HepG2 (cell line): ENCODE measurements around the gene PRSS33. TPM values are rescaled to one million over a fixed set of nuclear protein-coding genes. Genes with fewer than 3 reads are reported as not detected.

Experiments
- ATAC-seq: fragments of 200-7000 bp; cut with Tn5 transposase; 3 replicates; pipeline ENCODE4 v1.9.1; 2020; ENCODE audit warnings: mild to moderate bottlenecking, moderate library complexity
- BruUV-seq: library from RNA; stranded (reverse); fragments of 400-500 nt; replicated peaks from 2 replicates; lab custom pipeline; 2021; lab: Mats Ljungman, UMichigan
- CTCF ChIA-PET: fragments of 300-600 bp; formaldehyde crosslinking; extraction: SDS; loops from one replicate; lab custom pipeline; 2021; ENCODE audit warnings: low total read pairs, inconsistent platforms, low intra/inter-chr PET ratio; lab: Yijun Ruan, JAX
- POLR2A ChIA-PET: fragments of 350-600 bp; sonication (Branson Sonifier 250); formaldehyde crosslinking; loops from one replicate; lab custom pipeline; 2020; ENCODE audit warnings: antibody characterized with exemption, inconsistent platforms; lab: Yijun Ruan, JAX
- DNase-seq: peaks from one replicate; pipeline ENCODE4 v3.0.0-alpha.2; 2015; ENCODE audit warnings: low spot score
- FAIRE-seq: peaks from 3 replicates; lab custom pipeline; 2011; peaks lifted over from hg19 to GRCh38; lab: Jason Lieb, UNC
- H2AFZ ChIP-seq: one replicate; pipeline ENCODE4 v1.6.1; 2011; ENCODE audit warnings: low read length, inconsistent platforms
- H3K27ac ChIP-seq: fragments of 300-600 bp; 3 replicates; pipeline ENCODE4 v1.8.0; 2011; ENCODE audit warnings: mixed run types, mild to moderate bottlenecking, mixed read lengths, low read length, inconsistent platforms; ENCODE audit not compliant: insufficient read depth; ENCODE audit errors: extremely low read length
- H3K27me3 ChIP-seq, 2 experiments: fragments of 200-600 bp in 1 of 2; 2 replicates in 1 of 2; 3 replicates in 1 of 2; pipeline versions ENCODE4 v1.6.0 to v1.8.0; 2011; ENCODE audit warnings: low read length in 2 of 2, mild to moderate bottlenecking in 2 of 2, moderate library complexity in 2 of 2, inconsistent platforms in 1 of 2; ENCODE audit not compliant: insufficient read depth in 2 of 2, control insufficient read depth in 1 of 2
- H3K36me3 ChIP-seq, 2 experiments: fragments of 200-600 bp in 1 of 2; replicated peaks in 1 of 2; 2 replicates in 1 of 2; 3 replicates in 1 of 2; pipeline versions ENCODE4 v1.5.1 to v1.8.0; 2011; ENCODE audit warnings: low read length in 2 of 2, inconsistent platforms in 1 of 2; ENCODE audit not compliant: insufficient read depth in 2 of 2, control insufficient read depth in 1 of 2
- H3K4me1 ChIP-seq: 2 replicates; pipeline ENCODE4 v1.5.1; 2012; ENCODE audit warnings: low read length, inconsistent platforms; ENCODE audit not compliant: insufficient read depth
- H3K4me2 ChIP-seq: 2 replicates; pipeline ENCODE4 v1.6.0; 2011; ENCODE audit warnings: low read depth, low read length, inconsistent platforms
- H3K4me3 ChIP-seq, 3 experiments: fragments of 200-600 bp in 1 of 3; sonication (generic), shearing (Covaris generic) in 1 of 3; replicated peaks in 1 of 3; 2 replicates each; pipeline ENCODE4 v1.5.1; 2011 to 2016; ENCODE audit warnings: low read length in 3 of 3, inconsistent platforms in 2 of 3, low read depth in 2 of 3, mild to moderate bottlenecking in 2 of 3, control low read depth in 1 of 3, mixed read lengths in 1 of 3; ENCODE audit not compliant: insufficient read depth in 1 of 3
- H3K79me2 ChIP-seq: one replicate; pipeline ENCODE4 v1.6.1; 2011; ENCODE audit warnings: low read length, inconsistent platforms; ENCODE audit not compliant: insufficient read depth
- H3K9ac ChIP-seq: 2 replicates; pipeline ENCODE4 v1.6.0; 2011; ENCODE audit warnings: mild to moderate bottlenecking, low read depth, low read length, inconsistent platforms; ENCODE audit not compliant: insufficient read depth
- H3K9me3 ChIP-seq: 2 replicates; pipeline ENCODE4 v1.5.1; 2012; ENCODE audit warnings: mild to moderate bottlenecking, low read length
- H4K20me1 ChIP-seq: 2 replicates; pipeline ENCODE4 v1.6.0; 2011; ENCODE audit warnings: inconsistent platforms, mild to moderate bottlenecking, low read length, moderate library complexity; ENCODE audit not compliant: insufficient read depth
- AKAP8 ChIP-seq: sonication (generic); formaldehyde crosslinking; IDR thresholded peaks from 2 replicates; pipeline ENCODE4 v1.5.1; 2020; ENCODE audit warnings: mild to moderate bottlenecking, missing genetic modification reagents
- DNMT1 ChIP-seq: sonication (generic); formaldehyde crosslinking; IDR thresholded peaks from 2 replicates; pipeline ENCODE4 v1.5.1; 2020; ENCODE audit warnings: mild to moderate bottlenecking, missing genetic modification reagents
- ELF1 ChIP-seq: sonication (generic); formaldehyde crosslinking; IDR thresholded peaks from 2 replicates; pipeline ENCODE4 v1.4.0; 2020; ENCODE audit warnings: missing genetic modification reagents
- FOXJ3 ChIP-seq: sonication (generic); formaldehyde crosslinking; IDR thresholded peaks from 2 replicates; pipeline ENCODE4 v1.4.0; 2020; ENCODE audit warnings: missing genetic modification reagents, mild to moderate bottlenecking, borderline replicate concordance
- GZF1 ChIP-seq: sonication (generic); formaldehyde crosslinking; IDR thresholded peaks from 2 replicates; pipeline ENCODE4 v1.5.1; 2020; ENCODE audit warnings: mild to moderate bottlenecking, missing genetic modification reagents
- HOXA3 ChIP-seq: sonication (generic); formaldehyde crosslinking; IDR thresholded peaks from 2 replicates; pipeline ENCODE4 v1.5.0; 2020; ENCODE audit warnings: missing genetic modification reagents
- KDM2A ChIP-seq: sonication (generic); formaldehyde crosslinking; IDR thresholded peaks from 2 replicates; pipeline ENCODE4 v1.4.0; 2020; ENCODE audit warnings: low read depth, missing genetic modification reagents, borderline replicate concordance
- MED13 ChIP-seq: sonication (generic); formaldehyde crosslinking; IDR thresholded peaks from 2 replicates; pipeline ENCODE4 v1.5.0; 2020; ENCODE audit warnings: missing genetic modification reagents
- POLR2G ChIP-seq: fragments of 200-400 bp; formaldehyde crosslinking; IDR thresholded peaks from 2 replicates; pipeline ENCODE4 v1.6.1; 2018; ENCODE audit warnings: mild to moderate bottlenecking, low read depth, low read length, moderate library complexity
- ZBTB33 ChIP-seq: sonication (generic); formaldehyde crosslinking; IDR thresholded peaks from 2 replicates; pipeline ENCODE4 v1.4.0; 2020; ENCODE audit warnings: missing genetic modification reagents
- ZBTB38 ChIP-seq: sonication (generic); formaldehyde crosslinking; IDR thresholded peaks from 2 replicates; pipeline ENCODE4 v1.5.1; 2020; ENCODE audit warnings: mild to moderate bottlenecking, missing genetic modification reagents
- ZC3H13 ChIP-seq: sonication (generic); formaldehyde crosslinking; IDR thresholded peaks from 2 replicates; pipeline ENCODE4 v1.8.1; 2023; ENCODE audit warnings: mild to moderate bottlenecking, missing genetic modification reagents, moderate library complexity
- ZFP82 ChIP-seq: sonication (generic); formaldehyde crosslinking; IDR thresholded peaks from 2 replicates; pipeline ENCODE4 v1.5.1; 2020; ENCODE audit warnings: mild to moderate bottlenecking, missing genetic modification reagents, borderline replicate concordance
- ZFP91 ChIP-seq: sonication (generic); formaldehyde crosslinking; IDR thresholded peaks from 2 replicates; pipeline ENCODE4 v1.9.0; 2022; ENCODE audit warnings: missing genetic modification reagents, mild to moderate bottlenecking, borderline replicate concordance
- ZHX1 ChIP-seq: sonication (generic); formaldehyde crosslinking; IDR thresholded peaks from 2 replicates; pipeline ENCODE4 v1.8.1; 2022; ENCODE audit warnings: low read depth, mild to moderate bottlenecking, missing genetic modification reagents
- ZNF326 ChIP-seq: sonication (generic); formaldehyde crosslinking; IDR thresholded peaks from 2 replicates; pipeline ENCODE4 v1.4.0; 2020; ENCODE audit warnings: missing genetic modification reagents, borderline replicate concordance
- ZNF781 ChIP-seq: sonication (generic); formaldehyde crosslinking; IDR thresholded peaks from 2 replicates; pipeline ENCODE4 v1.5.1; 2020; ENCODE audit warnings: borderline replicate concordance, mild to moderate bottlenecking, missing genetic modification reagents; ENCODE audit errors: not compliant biosample characterization
- WGBS: methylation state at CpG from one replicate; pipeline ENCODE4 v1.1.6; 2017; ENCODE audit warnings: low lambda C conversion rate; 5-methylcytosine and 5-hydroxymethylcytosine counted together
- in situ Hi-C: cut with HindIII; loops from 2 replicates; pipeline ENCODE4 v1.10.0; 2017; ENCODE audit warnings: low pct_unique_long_range_greater_than_20kb; ENCODE audit not compliant: extremely low pct_ligation_motif_present
- intact Hi-C: fragments of 100-400 bp; cut with micrococcal nuclease; formaldehyde crosslinking; loops from one replicate; pipeline ENCODE4 v1.10.0; 2022; ENCODE audit not compliant: unreplicated experiment
- polyA plus RNA-seq, 8 experiments: library from polyadenylated mRNA; depleted of rRNA in 3 of 8; stranded (reverse) in 7 of 8; unstranded in 1 of 8; fragments of >200 nt; fragmentation: Illumina TruSeq in 4 of 8; extraction: Trizol in 4 of 8; gene quantifications; 2 replicates each; pipeline versions ENCODE4 v1.2.1 to v1.2.3, GENCODE V29; 2011 to 2016; ENCODE audit warnings: low read depth in 4 of 8, missing spikeins in 1 of 8, mixed read lengths in 1 of 8; ENCODE audit not compliant: insufficient read depth in 1 of 8
- total RNA-seq, 5 experiments: library from RNA; depleted of rRNA; stranded (reverse); fragments of >200 nt; fragmentation: Illumina TruSeq; extraction: Trizol; gene quantifications; 2 replicates each; pipeline ENCODE4 v1.2.3, GENCODE V29; 2016; ENCODE audit warnings: low read depth in 1 of 5

PRSS33 gene
- total and polyA plus RNA-seq, 2 of the 13 experiments (the other 11 are each of a cell fraction or from before 2014, with no cell fraction given) = not detected

GRCh38 chr16:2779151-2779920 is 8.0 kb downstream of the PRSS33 start:
- Histone ChIP-seq H2AFZ (no peak overlapping the region), H3K9ac (no peak overlapping the region), H3K27ac (no peak overlapping the region), H3K79me2 (peaks cover 30% of the 10 kb centered on the region), H3K36me3 (peaks cover 2 to 7% of the 10 kb centered on the region in 2 experiments; a peak in 2 of 5 replicates), H4K20me1 (no peaks in the 10 kb centered on the region), H3K27me3 (peaks cover 0 to 21% of the 10 kb centered on the region in 2 experiments; a peak in 4 of 5 replicates), H3K4me3 (no peak overlapping the region), H3K9me3 (no peaks in the 10 kb centered on the region), H3K4me2 (no peak overlapping the region), H3K4me1 (peaks cover 25% of the 10 kb centered on the region)
- DNase-seq (no peak), ATAC-seq (no peak), FAIRE-seq (no peak)
- CTCF ChIA-PET = no interaction called here
- BruUV-seq = no TSS peak
- intact Hi-C loops (no loop called here), in situ Hi-C loops (no loop called here)
- POLR2A ChIA-PET = interaction anchor here (1.7 to 6.1 kb wide), 2 partner anchors 15 to 27 kb away, joined by 5 to 74 read pairs; partner anchors contain the start of gene SRRM2
- 86% methylated on average over 19 of the region's 23 CpGs for WGBS
- 0 out of 2 replicates have a peak, but pooled peaks have one; percentile 29 for TF ChIP-seq ZBTB38 (CRISPR knock-in tag)
- TF ChIP-seq ZHX1 (CRISPR knock-in tag) = 0 out of 2 replicates have a peak, but pooled peaks have one; percentile 30
- TF ChIP-seq ZNF781 (CRISPR knock-in tag) = no peak
- TF ChIP-seq MED13 = no peak
- TF ChIP-seq ZFP82 (CRISPR knock-in tag) = 0 out of 2 replicates have a peak, but pooled peaks have one; percentile 24
- TF ChIP-seq KDM2A (CRISPR knock-in tag) = peak; percentile 26; the same call in 1 of the 2 replicates
- peak; percentile 57 for TF ChIP-seq AKAP8 (CRISPR knock-in tag)
- TF ChIP-seq ELF1 (CRISPR knock-in tag) = no peak
- peak; percentile 28; the same call in 1 of the 2 replicates for TF ChIP-seq ZC3H13 (CRISPR knock-in tag)
- peak; percentile 56 for TF ChIP-seq POLR2G
- TF ChIP-seq ZBTB33 (CRISPR knock-in tag) = peak; percentile 61; the same call in 1 of the 2 replicates
- 0 out of 2 replicates have a peak, but pooled peaks have one; percentile 22 for TF ChIP-seq ZFP91 (CRISPR knock-in tag)
- TF ChIP-seq GZF1 (CRISPR knock-in tag) = no peak
- TF ChIP-seq HOXA3 (CRISPR knock-in tag) = 0 out of 2 replicates have a peak, but pooled peaks have one; percentile 2
- no peak for TF ChIP-seq FOXJ3 (CRISPR knock-in tag)
- peak; percentile 85; the same call in 1 of the 2 replicates for TF ChIP-seq ZNF326 (CRISPR knock-in tag)
- TF ChIP-seq DNMT1 (CRISPR knock-in tag) = no peak
